Rectal smooth muscle tissue (tissue), 1 donor: ENCODE data around the gene NHLRC2.

Source experiments
- H3K27ac ChIP-seq: one replicate; pipeline ENCODE4 v1.7.0; 2013; ENCODE audit warnings: low read depth, low read length, inconsistent platforms
- H3K27me3 ChIP-seq: one replicate; pipeline ENCODE4 v1.7.0; 2013; ENCODE audit warnings: low read length; ENCODE audit not compliant: control insufficient read depth, insufficient read depth
- H3K36me3 ChIP-seq: one replicate; pipeline ENCODE4 v1.7.0; 2013; ENCODE audit warnings: low read length; ENCODE audit not compliant: control insufficient read depth, insufficient read depth
- H3K4me1 ChIP-seq: one replicate; pipeline ENCODE4 v1.7.0; 2013; ENCODE audit warnings: low read length; ENCODE audit not compliant: control insufficient read depth, insufficient read depth
- H3K4me3 ChIP-seq: one replicate; pipeline ENCODE4 v1.7.0; 2013; ENCODE audit warnings: low read length
- H3K9ac ChIP-seq: one replicate; pipeline ENCODE4 v1.7.0; 2013; ENCODE audit warnings: low read length

The NHLRC2 gene

GRCh38 chr10:113867904-113868303, 13.4 kb downstream of the NHLRC2 start:
- H3K4me1 ChIP-seq, result peaks cover 2% of the 10 kb centered on the region
- H3K27ac ChIP-seq, result no peak overlapping the region
- H3K9ac ChIP-seq, result no peak overlapping the region
- H3K4me3 ChIP-seq, result no peak overlapping the region
- no peaks in the 10 kb centered on the region for H3K27me3 ChIP-seq
- no peaks in the 10 kb centered on the region for H3K36me3 ChIP-seq

GRCh38 chr10:113869789-113870188, 15.3 kb downstream of the NHLRC2 start:
- peaks cover 2% of the 10 kb centered on the region for H3K4me1 ChIP-seq
- H3K27me3 ChIP-seq, result no peaks in the 10 kb centered on the region
- H3K36me3 ChIP-seq, result no peaks in the 10 kb centered on the region
- no peak overlapping the region for H3K27ac ChIP-seq
- H3K9ac ChIP-seq, result no peak overlapping the region
- no peak overlapping the region for H3K4me3 ChIP-seq

DNA sequence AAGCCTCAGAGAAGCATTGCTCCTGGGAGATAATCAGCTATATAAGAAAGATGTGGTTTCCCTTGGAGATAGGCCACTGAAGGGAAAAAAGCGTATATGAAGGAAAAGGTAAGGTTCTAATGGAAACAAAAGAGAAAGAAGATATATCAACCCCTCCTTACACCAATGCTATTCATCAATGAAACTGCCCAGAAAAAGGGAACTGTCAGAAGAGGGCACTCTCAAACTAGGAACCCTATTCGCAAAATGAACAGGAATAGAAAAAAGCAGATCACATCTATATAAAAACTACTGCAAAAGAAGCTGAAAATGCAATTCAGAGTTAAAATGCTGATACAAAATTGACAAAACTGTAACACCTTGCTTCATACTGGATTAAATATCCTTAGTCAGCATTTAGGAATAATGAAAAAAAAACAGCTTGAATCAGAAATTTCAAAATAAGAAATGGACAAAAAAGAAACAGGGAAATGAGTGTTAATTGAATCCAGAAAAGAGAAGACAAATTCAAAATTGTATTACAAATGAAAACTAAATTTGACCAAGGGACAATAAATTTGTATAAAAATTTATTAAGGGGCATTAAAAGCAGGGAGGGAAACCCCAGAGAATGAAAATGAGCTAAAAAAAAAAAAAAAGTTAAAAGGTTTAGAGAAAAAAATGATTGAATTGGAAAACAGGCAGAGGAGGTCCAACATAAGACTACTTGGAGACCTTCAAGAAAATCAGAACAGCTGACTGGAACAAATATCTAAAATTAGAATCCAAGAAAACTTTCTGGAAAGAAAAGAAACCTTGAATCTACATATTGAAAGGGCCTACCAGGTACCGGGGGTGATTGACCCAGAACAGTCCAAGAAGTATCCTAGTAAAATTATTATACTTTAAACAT, 17.9 kb downstream of the NHLRC2 start:
- no peaks in the 10 kb centered on the region for H3K36me3 ChIP-seq
- no peak overlapping the region for H3K4me3 ChIP-seq
- H3K27me3 ChIP-seq, result no peaks in the 10 kb centered on the region
- H3K27ac ChIP-seq, result no peak overlapping the region
- no peaks in the 10 kb centered on the region for H3K4me1 ChIP-seq
- H3K9ac ChIP-seq, result no peak overlapping the region

- Histone ChIP-seq H3K27me3 (no peaks in the 10 kb centered on the region), H3K4me3 (no peak overlapping the region), H3K4me1 (no peaks in the 10 kb centered on the region), H3K27ac (no peak overlapping the region), H3K9ac (no peak overlapping the region), H3K36me3 (no peaks in the 10 kb centered on the region)
These were observed 20.8 kb downstream of the NHLRC2 start for GRCh38 chr10:113875212-113875611.

DNA sequence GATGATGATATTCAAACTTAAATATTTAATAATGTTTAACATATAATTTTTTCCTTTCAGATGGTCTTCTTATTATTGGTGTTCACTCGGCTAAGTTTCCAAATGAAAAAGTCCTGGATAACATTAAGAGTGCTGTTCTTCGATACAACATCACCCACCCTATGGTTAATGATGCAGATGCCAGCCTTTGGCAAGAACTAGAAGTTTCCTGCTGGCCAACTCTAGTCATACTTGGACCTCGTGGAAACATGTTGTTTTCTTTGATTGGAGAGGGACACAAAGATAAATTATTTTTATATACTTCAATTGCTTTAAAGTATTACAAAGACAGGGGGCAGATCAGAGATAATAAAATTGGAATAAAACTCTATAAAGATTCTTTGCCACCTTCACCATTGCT, 22.0 kb downstream of the NHLRC2 start:
- Histone ChIP-seq H3K27ac (no peak overlapping the region), H3K4me1 (no peaks in the 10 kb centered on the region), H3K4me3 (no peak overlapping the region), H3K9ac (no peak overlapping the region), H3K36me3 (no peaks in the 10 kb centered on the region), H3K27me3 (no peaks in the 10 kb centered on the region)

GRCh38 chr10:113879691-113880090, 25.2 kb downstream of the NHLRC2 start:
- Histone ChIP-seq H3K4me1 (no peaks in the 10 kb centered on the region), H3K27me3 (no peaks in the 10 kb centered on the region), H3K9ac (no peak overlapping the region), H3K36me3 (no peaks in the 10 kb centered on the region), H3K27ac (no peak overlapping the region), H3K4me3 (no peak overlapping the region)

GRCh38 chr10:113880236-113880635, 25.8 kb downstream of the NHLRC2 start:
- H3K36me3 ChIP-seq, result no peaks in the 10 kb centered on the region
- H3K4me1 ChIP-seq, result no peaks in the 10 kb centered on the region
- no peak overlapping the region for H3K9ac ChIP-seq
- H3K27me3 ChIP-seq, result no peaks in the 10 kb centered on the region
- no peak overlapping the region for H3K27ac ChIP-seq
- no peak overlapping the region for H3K4me3 ChIP-seq

DNA sequence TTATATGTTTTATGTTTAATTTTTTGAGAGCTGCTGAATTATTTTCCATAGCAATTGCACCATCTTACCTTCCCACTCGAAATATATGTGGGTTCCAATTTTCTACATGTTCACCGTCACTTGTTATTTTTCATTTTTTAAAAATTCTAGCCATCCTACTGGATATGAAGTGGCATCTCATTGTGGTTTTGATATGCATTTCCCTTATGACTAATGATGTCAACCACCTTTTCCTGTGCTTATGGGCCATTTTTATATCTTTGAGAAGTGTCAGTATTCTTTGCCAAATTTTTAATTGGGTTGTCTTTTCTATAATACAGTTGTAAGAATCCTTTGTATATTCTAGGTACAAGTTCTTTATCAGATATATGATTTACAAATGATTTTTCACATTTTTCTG, 27.8 kb downstream of the NHLRC2 start:
- H3K36me3 ChIP-seq, result peaks cover 4% of the 10 kb centered on the region
- H3K27ac ChIP-seq, result no peak overlapping the region
- no peaks in the 10 kb centered on the region for H3K4me1 ChIP-seq
- H3K9ac ChIP-seq, result no peak overlapping the region
- H3K27me3 ChIP-seq, result no peaks in the 10 kb centered on the region
- H3K4me3 ChIP-seq, result no peak overlapping the region

DNA sequence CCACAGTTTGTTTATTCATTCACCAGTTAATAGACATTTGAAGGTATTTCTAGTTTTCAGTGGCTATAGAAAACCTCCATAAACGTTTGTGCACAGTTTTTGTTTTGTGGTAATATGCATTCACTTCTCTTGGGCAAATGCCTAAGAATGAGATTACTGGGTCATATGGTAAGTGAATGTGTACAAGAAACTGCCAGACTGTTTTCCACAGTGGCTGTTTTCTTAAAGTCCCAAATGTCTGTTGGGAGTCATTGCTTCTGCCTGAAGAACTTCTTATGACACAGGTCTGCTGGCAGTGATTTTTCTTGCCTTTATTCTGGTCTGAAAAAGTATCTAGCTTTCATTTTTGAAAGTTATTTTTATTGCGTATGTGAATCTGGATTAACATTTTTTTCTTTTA, 35.5 kb downstream of the NHLRC2 start:
- Histone ChIP-seq H3K36me3 (peaks cover 4% of the 10 kb centered on the region), H3K4me1 (no peaks in the 10 kb centered on the region), H3K9ac (no peak overlapping the region), H3K27ac (no peak overlapping the region), H3K4me3 (no peak overlapping the region), H3K27me3 (no peaks in the 10 kb centered on the region)

- Histone ChIP-seq H3K4me1 (no peaks in the 10 kb centered on the region), H3K4me3 (no peak overlapping the region), H3K27me3 (no peaks in the 10 kb centered on the region), H3K9ac (no peak overlapping the region), H3K36me3 (peaks cover 4% of the 10 kb centered on the region), H3K27ac (no peak overlapping the region)
These were observed 36.3 kb downstream of the NHLRC2 start for GRCh38 chr10:113890769-113891168.

GRCh38 chr10:113891476-113891875, 37.0 kb downstream of the NHLRC2 start:
- H3K36me3 ChIP-seq, result peaks cover 3% of the 10 kb centered on the region
- H3K4me1 ChIP-seq, result no peaks in the 10 kb centered on the region
- no peak overlapping the region for H3K27ac ChIP-seq

GRCh38 chr10:113893570-113893969, 39.1 kb downstream of the NHLRC2 start:
- Histone ChIP-seq H3K4me1 (no peaks in the 10 kb centered on the region), H3K9ac (no peak overlapping the region), H3K27ac (no peak overlapping the region), H3K36me3 (peaks cover 4% of the 10 kb centered on the region), H3K4me3 (no peak overlapping the region), H3K27me3 (no peaks in the 10 kb centered on the region)

More at GRCh38 chr10:113891476-113891875, 37.0 kb downstream of the NHLRC2 start:
- no peak overlapping the region for H3K9ac ChIP-seq
- no peak overlapping the region for H3K4me3 ChIP-seq
- no peaks in the 10 kb centered on the region for H3K27me3 ChIP-seq

GRCh38 chr10:113894581-113894980, 40.1 kb downstream of the NHLRC2 start:
- H3K4me1 ChIP-seq, result no peaks in the 10 kb centered on the region
- H3K27ac ChIP-seq, result no peak overlapping the region
- no peaks in the 10 kb centered on the region for H3K27me3 ChIP-seq
- H3K9ac ChIP-seq, result no peak overlapping the region
- no peak overlapping the region for H3K4me3 ChIP-seq
- peaks cover 4% of the 10 kb centered on the region for H3K36me3 ChIP-seq
